Spleen (tissue), 7 donors: ENCODE measurements around the gene FOXK1.

Experiments used
- CTCF ChIP-seq, 11 experiments: fragments of 200-600 bp in 7 of 11; fragments of 450-650 bp in 4 of 11; sonication (generic) in 4 of 11; IDR thresholded peaks in 8 of 11; conservative IDR thresholded peaks in 3 of 11; 1 replicate in 7 of 11; 2 replicates in 4 of 11; pipeline versions ENCODE4 v1.4.0 to v1.8.0; 2016 to 2021; ENCODE audit warnings: antibody characterized with exemption in 11 of 11, inconsistent platforms in 4 of 11, mild to moderate bottlenecking in 1 of 11
- POLR2A ChIP-seq, 3 donors: fragments of 450-650 bp; IDR thresholded peaks; one replicate each; pipeline ENCODE4 v1.5.1; 2017; ENCODE audit warnings: antibody characterized with exemption in 3 of 3, mild to moderate bottlenecking in 1 of 3
- POLR2AphosphoS5 ChIP-seq, 3 donors: sonication (generic); formaldehyde crosslinking; IDR thresholded peaks; one replicate each; pipeline ENCODE4 v1.5.1; 2017; ENCODE audit warnings: antibody characterized with exemption in 3 of 3
- donor health status: DM: no; HTN: no; CAD: no; lungs with moderate emphysema.
- donor health status: DM: no; HTN: no; CAD: no.
- donor health status: DM: no; HTN: no; CAD: no.

DNA sequence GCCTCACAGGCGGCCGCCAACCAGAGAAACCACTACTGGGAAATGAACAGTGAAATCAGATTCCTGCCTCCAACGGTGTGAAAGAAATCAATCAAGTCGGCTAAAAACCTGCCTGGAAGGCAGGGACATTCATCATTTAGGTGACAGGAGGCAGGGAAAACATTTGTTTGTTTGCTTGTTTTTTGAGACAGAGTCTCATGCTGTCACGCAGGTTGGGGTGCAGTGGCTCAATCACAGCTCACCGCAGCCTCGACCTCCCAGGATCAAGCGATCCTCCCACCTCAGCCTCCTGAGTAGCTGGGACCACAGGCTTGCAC is 123.8 kb downstream of the FOXK1 start:
- TF ChIP-seq CTCF (IDR thresholded peaks at IDR 0.05 in 8 of 11, conservative IDR thresholded peaks at IDR 0.05 in 3 of 11): no peak
- TF ChIP-seq POLR2AphosphoS5 (IDR thresholded peaks at IDR 0.05): no peak
- TF ChIP-seq POLR2A (IDR thresholded peaks at IDR 0.05): no peak
